ENCODE results near the gene TMTC4. TPM values are rescaled to one million over a fixed set of nuclear protein-coding genes. Genes with fewer than 3 reads are reported as not detected.
"Not testable (repeated sequence)": the region's sequence is repeated elsewhere in the genome, so short reads cannot be mapped to it uniquely, and the experiment has no call there.

Gene TMTC4
- total RNA-seq, 1 donor = 8.7 TPM

- no peak for TF ChIP-seq CTCF (IDR thresholded peaks at IDR 0.05; ENCODE audit: extremely low read depth, low read depth, low read length)
These were observed 39.9 kb upstream of the TMTC4 start for GRCh38 chr13:100714478-100714877.

DNA sequence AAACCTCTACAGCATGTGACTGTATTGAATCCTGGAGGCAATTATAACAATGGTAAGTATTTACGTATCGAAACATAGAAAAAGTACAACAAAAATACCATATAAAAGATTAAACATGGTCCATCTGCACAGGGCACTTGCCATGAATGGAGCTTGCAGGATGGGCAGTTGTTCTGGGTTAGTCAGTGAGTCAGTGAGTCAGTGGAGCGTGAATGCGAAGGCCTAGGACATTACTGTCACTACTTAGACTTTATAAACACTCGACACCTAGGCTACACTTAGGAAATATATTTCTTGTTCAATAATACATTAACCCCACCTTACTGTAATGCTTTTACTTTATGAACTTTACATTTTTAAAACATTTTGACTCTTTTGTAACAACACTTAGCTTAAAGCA lies 35.6 kb upstream of the TMTC4 start:
- Histone ChIP-seq H3K27me3 (ENCODE audit: insufficient read depth, low read length) (peaks cover 2% of the 10 kb centered on the region), H3K36me3 (ENCODE audit: insufficient read depth, low read length) (no peaks in the 10 kb centered on the region), H2AFZ (ENCODE audit: low read length) (no peak overlapping the region), H4K20me1 (ENCODE audit: insufficient read depth, low read length) (no peaks in the 10 kb centered on the region), H3K4me1 (ENCODE audit: insufficient read depth, low read length) (no peaks in the 10 kb centered on the region), H3K4me2 (ENCODE audit: insufficient read depth, low read length) (no peak overlapping the region), H3K27ac (ENCODE audit: low read depth, low read length) (no peak overlapping the region), H3K4me3 (ENCODE audit: insufficient read depth, low read length) (no peak overlapping the region), H3K79me2 (ENCODE audit: insufficient read depth, low read length) (no peaks in the 10 kb centered on the region), H3K9me3 (ENCODE audit: low read depth, low read length) (no peaks in the 10 kb centered on the region)
- DNase-seq (ENCODE audit: insufficient read length, low spot score, missing footprints) = no peak
- TF ChIP-seq CTCF (IDR thresholded peaks at IDR 0.05; ENCODE audit: extremely low read depth, low read depth, low read length) = no peak

More at GRCh38 chr13:100714478-100714877, 39.9 kb upstream of the TMTC4 start:
- Histone ChIP-seq H3K9me3 (ENCODE audit: low read depth, low read length) (no peaks in the 10 kb centered on the region), H3K4me1 (ENCODE audit: insufficient read depth, low read length) (no peaks in the 10 kb centered on the region), H3K36me3 (ENCODE audit: insufficient read depth, low read length) (no peaks in the 10 kb centered on the region), H3K4me3 (ENCODE audit: insufficient read depth, low read length) (no peak overlapping the region), H3K27me3 (ENCODE audit: insufficient read depth, low read length) (no peaks in the 10 kb centered on the region), H2AFZ (ENCODE audit: low read length) (no peak overlapping the region), H3K27ac (ENCODE audit: low read depth, low read length) (no peak overlapping the region), H3K79me2 (ENCODE audit: insufficient read depth, low read length) (no peaks in the 10 kb centered on the region), H3K4me2 (ENCODE audit: insufficient read depth, low read length) (no peak overlapping the region), H4K20me1 (ENCODE audit: insufficient read depth, low read length) (no peaks in the 10 kb centered on the region)
- no peak for DNase-seq (ENCODE audit: insufficient read length, low spot score, missing footprints)

- Histone ChIP-seq H3K36me3 (ENCODE audit: insufficient read depth, low read length) (no peaks in the 10 kb centered on the region), H3K4me3 (ENCODE audit: insufficient read depth, low read length) (no peak overlapping the region), H2AFZ (ENCODE audit: low read length) (no peak overlapping the region), H3K4me2 (ENCODE audit: insufficient read depth, low read length) (no peak overlapping the region), H4K20me1 (ENCODE audit: insufficient read depth, low read length) (no peaks in the 10 kb centered on the region), H3K79me2 (ENCODE audit: insufficient read depth, low read length) (no peaks in the 10 kb centered on the region), H3K4me1 (ENCODE audit: insufficient read depth, low read length) (no peaks in the 10 kb centered on the region), H3K27ac (ENCODE audit: low read depth, low read length) (no peak overlapping the region), H3K27me3 (ENCODE audit: insufficient read depth, low read length) (peaks cover 5% of the 10 kb centered on the region), H3K9me3 (ENCODE audit: low read depth, low read length) (no peaks in the 10 kb centered on the region)
- no peak for DNase-seq (ENCODE audit: insufficient read length, low spot score, missing footprints)
- no peak for TF ChIP-seq CTCF (IDR thresholded peaks at IDR 0.05; ENCODE audit: extremely low read depth, low read depth, low read length)
These were observed 33.5 kb upstream of the TMTC4 start for GRCh38 chr13:100707818-100708740.

GRCh38 chr13:100698331-100698730 lies 23.7 kb upstream of the TMTC4 start:
- DNase-seq (ENCODE audit: insufficient read length, low spot score, missing footprints); H3K4me2 ChIP-seq (ENCODE audit: insufficient read depth, low read length): not testable (repeated sequence)

More at GRCh38 chr13:100698331-100698730, 23.7 kb upstream of the TMTC4 start:
- not testable (repeated sequence) for H3K27ac ChIP-seq (ENCODE audit: low read depth, low read length); H3K36me3 ChIP-seq (ENCODE audit: insufficient read depth, low read length); H4K20me1 ChIP-seq (ENCODE audit: insufficient read depth, low read length); H3K9me3 ChIP-seq (ENCODE audit: low read depth, low read length); H3K79me2 ChIP-seq (ENCODE audit: insufficient read depth, low read length); H3K4me3 ChIP-seq (ENCODE audit: insufficient read depth, low read length); H2AFZ ChIP-seq (ENCODE audit: low read length); H3K27me3 ChIP-seq (ENCODE audit: insufficient read depth, low read length)
- H3K4me1 ChIP-seq (ENCODE audit: insufficient read depth, low read length) = peaks cover 10% of the 10 kb centered on the region

Measured in osteoblast (primary cell).